H1 (cell line): ENCODE measurements around the gene RAB4B. TPM values are rescaled to one million over a fixed set of nuclear protein-coding genes. Genes with fewer than 3 reads are reported as not detected.
A peak's percentile ranks its signal among the peaks of the same experiment; 100 is the strongest.

Source experiments
- CTCF ChIA-PET: fragments of 300-600 bp; sonication (Branson Sonifier 250); formaldehyde crosslinking; loops from one replicate; lab custom pipeline; 2021; ENCODE audit not compliant: partially characterized antibody; lab: Charles Lee
- POLR2A ChIA-PET: fragments of 300-600 bp; sonication (Branson Sonifier 250); formaldehyde crosslinking; loops from one replicate; lab custom pipeline; 2021; ENCODE audit warnings: inconsistent platforms; ENCODE audit not compliant: partially characterized antibody; lab: Charles Lee
- DNase-seq, 2 experiments: peaks; one replicate each; pipeline versions ENCODE4 v3.0.0 to v3.0.0-alpha.2; 2010 to 2022; ENCODE audit warnings: low spot score in 2 of 2, low read depth in 1 of 2, mixed read lengths in 1 of 2
- FAIRE-seq: peaks from 2 replicates; lab custom pipeline; 2011; peaks lifted over from hg19 to GRCh38; lab: Jason Lieb, UNC
- H2AFZ ChIP-seq: 2 replicates; pipeline ENCODE4 v1.8.1; 2012; ENCODE audit warnings: low read length, inconsistent platforms
- H2AK5ac ChIP-seq: 2 replicates; pipeline ENCODE4 v1.6.1; 2013; ENCODE audit warnings: low read depth, low read length
- H2BK120ac ChIP-seq: replicated peaks from 2 replicates; pipeline ENCODE3; 2013; ENCODE audit warnings: low read depth, low read length, inconsistent platforms
- H2BK12ac ChIP-seq: 2 replicates; pipeline ENCODE4 v1.6.1; 2013; ENCODE audit warnings: low read depth, low read length
- H2BK15ac ChIP-seq: 2 replicates; pipeline ENCODE4 v1.6.1; 2013; ENCODE audit warnings: low read length
- H2BK20ac ChIP-seq: 2 replicates; pipeline ENCODE4 v1.6.1; 2013; ENCODE audit warnings: low read length
- H2BK5ac ChIP-seq: 2 replicates; pipeline ENCODE4 v1.6.1; 2013; ENCODE audit warnings: low read depth, low read length
- H3K14ac ChIP-seq: 2 replicates; pipeline ENCODE4 v1.6.1; 2013; ENCODE audit warnings: inconsistent platforms; ENCODE audit not compliant: insufficient read length
- H3K18ac ChIP-seq: 2 replicates; pipeline ENCODE4 v1.6.1; 2013; ENCODE audit warnings: low read length; ENCODE audit errors: extremely low read depth
- H3K23ac ChIP-seq: 2 replicates; pipeline ENCODE4 v1.6.1; 2013; ENCODE audit warnings: inconsistent platforms; ENCODE audit not compliant: insufficient read length
- H3K23me2 ChIP-seq: 2 replicates; pipeline ENCODE4 v1.6.1; 2013; ENCODE audit warnings: low read depth, low read length
- H3K27ac ChIP-seq: 2 replicates; pipeline ENCODE4 v1.6.1; 2011; ENCODE audit warnings: low read depth, low read length, inconsistent platforms
- H3K27me3 ChIP-seq, 4 experiments: replicated peaks in 1 of 4; 1 replicate in 1 of 4; 2 replicates in 3 of 4; pipeline versions ENCODE4 v1.6.1 to v1.8.1; 2011 to 2013; ENCODE audit warnings: low read length in 3 of 4, mild to moderate bottlenecking in 3 of 4, inconsistent platforms in 2 of 4, mixed read lengths in 2 of 4, moderate library complexity in 1 of 4; ENCODE audit not compliant: control insufficient read depth in 3 of 4, insufficient read depth in 3 of 4; ENCODE audit errors: extremely low read depth in 1 of 4
- H3K36me3 ChIP-seq, 4 experiments: 2 replicates each; pipeline versions ENCODE4 v1.6.1 to v1.8.1; 2011 to 2013; ENCODE audit warnings: mild to moderate bottlenecking in 4 of 4, low read length in 3 of 4, moderate library complexity in 2 of 4, control low read depth in 1 of 4, inconsistent platforms in 1 of 4; ENCODE audit not compliant: insufficient read depth in 4 of 4, control insufficient read depth in 2 of 4
- H3K4ac ChIP-seq: replicated peaks from 2 replicates; pipeline ENCODE3; 2013; ENCODE audit warnings: low read length, low read depth, mixed read lengths, inconsistent platforms; ENCODE audit not compliant: insufficient read length
- H3K4me1 ChIP-seq, 4 experiments: replicated peaks in 1 of 4; 1 replicate in 1 of 4; 2 replicates in 3 of 4; pipeline versions ENCODE4 v1.6.1 to v1.8.1; 2011 to 2013; ENCODE audit warnings: low read length in 3 of 4, inconsistent platforms in 2 of 4, mixed read lengths in 1 of 4; ENCODE audit not compliant: insufficient read depth in 4 of 4, control insufficient read depth in 3 of 4
- H3K4me2 ChIP-seq, 2 experiments: 2 replicates each; pipeline versions ENCODE4 v1.6.1 to v1.8.1; 2011 to 2013; ENCODE audit warnings: low read depth in 2 of 2, low read length in 2 of 2, control low read depth in 1 of 2, inconsistent platforms in 1 of 2, mild to moderate bottlenecking in 1 of 2; ENCODE audit not compliant: insufficient read depth in 1 of 2
- H3K4me3 ChIP-seq, 4 experiments: fragments of 200-600, 300-600 bp in 1 of 4; sonication (generic), shearing (Covaris generic), sonication (Bioruptor Twin) in 1 of 4; 2 replicates each; pipeline versions ENCODE4 v1.5.1 to v1.8.1; 2011 to 2016; ENCODE audit warnings: low read length in 4 of 4, low read depth in 3 of 4, control low read depth in 2 of 4, inconsistent platforms in 2 of 4, mild to moderate bottlenecking in 2 of 4, mixed read lengths in 1 of 4, moderate library complexity in 1 of 4; ENCODE audit not compliant: insufficient read depth in 2 of 4; ENCODE audit errors: extremely low read depth in 1 of 4
- H3K56ac ChIP-seq: replicated peaks from 2 replicates; pipeline ENCODE3; 2013; ENCODE audit warnings: low read depth, mild to moderate bottlenecking, mixed read lengths, low read length, inconsistent platforms; ENCODE audit not compliant: insufficient read length
- H3K79me1 ChIP-seq: 2 replicates; pipeline ENCODE4 v1.6.1; 2013; ENCODE audit warnings: low read depth, low read length, control low read depth
- H3K79me2 ChIP-seq, 2 experiments: 2 replicates each; pipeline versions ENCODE4 v1.6.1 to v1.8.1; 2012 to 2013; ENCODE audit warnings: low read length in 2 of 2, mild to moderate bottlenecking in 2 of 2, inconsistent platforms in 1 of 2; ENCODE audit not compliant: insufficient read depth in 2 of 2, control insufficient read depth in 1 of 2
- H3K9ac ChIP-seq, 4 experiments: replicated peaks in 1 of 4; 1 replicate in 1 of 4; 2 replicates in 3 of 4; pipeline versions ENCODE4 v1.6.1 to v1.8.1; 2011 to 2013; ENCODE audit warnings: low read depth in 3 of 4, low read length in 3 of 4, control low read depth in 2 of 4, mild to moderate bottlenecking in 2 of 4, moderate library complexity in 2 of 4, inconsistent platforms in 1 of 4; ENCODE audit errors: extremely low read depth in 1 of 4
- H3K9me3 ChIP-seq, 2 experiments: 2 replicates each; pipeline versions ENCODE4 v1.6.1 to v1.8.1; 2012 to 2013; ENCODE audit warnings: mild to moderate bottlenecking in 2 of 2, moderate library complexity in 2 of 2, control low read depth in 1 of 2, inconsistent platforms in 1 of 2, low read depth in 1 of 2, low read length in 1 of 2, mixed read lengths in 1 of 2; ENCODE audit not compliant: insufficient read depth in 2 of 2
- H4K20me1 ChIP-seq, 2 experiments: replicated peaks in 1 of 2; 2 replicates each; pipeline versions ENCODE3 to v1.8.1; 2011 to 2013; ENCODE audit warnings: inconsistent platforms in 2 of 2, low read length in 2 of 2, mild to moderate bottlenecking in 1 of 2; ENCODE audit not compliant: insufficient read depth in 2 of 2, control insufficient read depth in 1 of 2
- H4K5ac ChIP-seq: 2 replicates; pipeline ENCODE4 v1.6.1; 2013; ENCODE audit warnings: low read length, low read depth, mixed read lengths, inconsistent platforms; ENCODE audit not compliant: insufficient read length
- H4K8ac ChIP-seq: 2 replicates; pipeline ENCODE4 v1.8.0; 2013; ENCODE audit warnings: mild to moderate bottlenecking, moderate library complexity, low read length, inconsistent platforms; ENCODE audit not compliant: insufficient read depth; ENCODE audit errors: extremely low read depth
- H4K91ac ChIP-seq: replicated peaks from 2 replicates; pipeline ENCODE3; 2013; ENCODE audit warnings: low read length, mixed read lengths, inconsistent platforms; ENCODE audit not compliant: insufficient read length
- CTCF ChIP-seq, 3 experiments: IDR thresholded peaks; 1 replicate in 2 of 3; 2 replicates in 1 of 3; pipeline versions ENCODE4 v1.5.1 to v1.6.1; 2011; ENCODE audit warnings: low read length in 3 of 3, mild to moderate bottlenecking in 3 of 3, inconsistent platforms in 2 of 3, low read depth in 1 of 3, moderate library complexity in 1 of 3; ENCODE audit not compliant: insufficient read depth in 1 of 3; ENCODE audit errors: control extremely low read depth in 1 of 3
- POLR2A ChIP-seq, 2 experiments: IDR thresholded peaks; 1 replicate in 1 of 2; 2 replicates in 1 of 2; pipeline ENCODE4 v1.6.1; 2011; ENCODE audit warnings: low read depth in 2 of 2, low read length in 2 of 2, mild to moderate bottlenecking in 2 of 2; ENCODE audit errors: control extremely low read depth in 1 of 2
- RAD21 ChIP-seq, 2 experiments: IDR thresholded peaks in 1 of 2; conservative IDR thresholded peaks in 1 of 2; 2 replicates each; pipeline ENCODE4 v1.6.1; 2011; ENCODE audit warnings: low read depth in 2 of 2, low read length in 2 of 2, improper control_type of control experiment in 1 of 2, inconsistent platforms in 1 of 2, mild to moderate bottlenecking in 1 of 2, moderate library complexity in 1 of 2
- WGBS, 2 experiments: shearing (Covaris generic) in 1 of 2; methylation state at CpG; one replicate each; pipeline versions ENCODE4 v1.1.6 to v1.1.7; 2013 to 2015; ENCODE audit warnings: low lambda C conversion rate in 2 of 2, mixed read lengths in 2 of 2, inconsistent platforms in 1 of 2, low coverage in 1 of 2, missing lambda C conversion rate in 1 of 2; ENCODE audit not compliant: insufficient replicate concordance in 2 of 2, insufficient coverage in 1 of 2, insufficient read length in 1 of 2; ENCODE audit errors: extremely low coverage in 1 of 2, missing lambda C conversion rate in 1 of 2; 5-methylcytosine and 5-hydroxymethylcytosine counted together
- polyA plus RNA-seq, 7 experiments: library from polyadenylated mRNA; depleted of rRNA in 3 of 7; stranded (reverse) in 5 of 7; unstranded in 2 of 7; fragments of >200 nt in 5 of 7; fragments of 200-250 nt in 2 of 7; gene quantifications; 1 replicate in 5 of 7; 2 replicates in 1 of 7; 4 replicates in 1 of 7; pipeline versions ENCODE4 v1.2.1 to v1.2.3, GENCODE V29; 2011 to 2013; ENCODE audit warnings: missing spikeins in 2 of 7, mixed read lengths in 2 of 7
- total RNA-seq: library from RNA; stranded (reverse); fragmentation: NEBNext Ultra II Directional; extraction: Animal tissue kit (Norgen Biotek cat#: 25700); gene quantifications from 2 replicates; pipeline ENCODE4 v1.2.1, GENCODE V29; 2021

The RAB4B gene
- total and polyA plus RNA-seq, 2 of the 8 experiments (the other 6 are each of a cell fraction or from before 2014, with no cell fraction given): 15.9 to 28.6 TPM

GRCh38 chr19:40744554-40745401 is 33.3 kb upstream of the RAB4B start:
- Histone ChIP-seq H3K9ac (peak overlapping the region in 1 of 4 experiments; percentile 40; a peak in 1 of 7 replicates), H4K8ac (peak overlapping the region; percentile 23; the same call in 1 of the 2 replicates), H2AFZ (no peak overlapping the region), H3K79me1 (no peaks in the 10 kb centered on the region; the same call in 1 of the 2 replicates), H3K4me1 (peaks cover 0 to 20% (median 5%) of the 10 kb centered on the region in 4 experiments; a peak in 4 of 7 replicates), H3K4me2 (peak overlapping the region in 1 of 2 experiments; percentile 35; a peak in 2 of 4 replicates), H3K9me3 (no peaks in the 10 kb centered on the region), H3K18ac (peak overlapping the region; percentile 81), H3K4me3 (no peak overlapping the region), H3K14ac (no peak overlapping the region), H3K27me3 (no peaks in the 10 kb centered on the region), H3K56ac (no peak overlapping the region), H4K5ac (no peak overlapping the region), H2BK12ac (peak overlapping the region; percentile 68), H3K23me2 (peaks cover 3% of the 10 kb centered on the region), H2BK20ac (no peak overlapping the region), H4K20me1 (peaks cover 0 to 7% of the 10 kb centered on the region in 2 experiments), H2AK5ac (no peak overlapping the region; the same call in none of the 2 replicates), H4K91ac (no peak overlapping the region), H3K4ac (no peak overlapping the region), H2BK15ac (0 out of 2 replicates have a peak overlapping the region, but pooled peaks have one; percentile 77), H2BK120ac (no peak overlapping the region), H3K36me3 (peaks cover 0 to 13% (median 1%) of the 10 kb centered on the region in 4 experiments; a peak in 3 of 8 replicates), H3K23ac (no peak overlapping the region), H3K27ac (peak overlapping the region; percentile 15; the same call in 1 of the 2 replicates), H3K79me2 (peaks cover 0 to 17% of the 10 kb centered on the region in 2 experiments; a peak in 1 of 4 replicates), H2BK5ac (peak overlapping the region; percentile 72)
- ChIA-PET POLR2A (interaction anchor here (0.8 to 12.4 kb wide), 24 partner anchors 9 to 81 kb away, joined by 3 to 120 read pairs (median 5); partner anchors contain the start of genes ACTMAP, COQ8B, EGLN2 and ITPKC), CTCF (interaction anchor here (0.5 to 4.7 kb wide), 14 partner anchors 11 to 75 kb away, joined by 3 to 26 read pairs (median 4); partner anchors contain the start of genes ITPKC and MIA)
- FAIRE-seq (no peak), DNase-seq (no peak)
- no peak for TF ChIP-seq POLR2A (IDR thresholded peaks at IDR 0.05; ENCODE audit: control extremely low read depth in 1 of 2, low read depth in 2 of 2, low read length in 2 of 2)
- peak; percentile 32 to 42 (median 33); a peak in 3 of 4 replicates for TF ChIP-seq CTCF (IDR thresholded peaks at IDR 0.05; ENCODE audit: control extremely low read depth in 1 of 3, insufficient read depth in 1 of 3, low read depth in 1 of 3, low read length in 3 of 3)
- peak; percentile 17 to 45; a peak in 3 of 4 replicates for TF ChIP-seq RAD21 (IDR thresholded peaks at IDR 0.05 in 1 of 2, conservative IDR thresholded peaks at IDR 0.05 in 1 of 2; ENCODE audit: low read depth in 2 of 2, low read length in 2 of 2)
- WGBS, 2 experiments: 76% methylated on average over 16 of the region's 17 CpGs; no CpG with 5 or more reads in 1 of the 2 experiments
